Gastrocnemius medialis (tissue), 4 donors: ENCODE measurements around the gene SIK3.

ENCODE experiments used
- CTCF ChIP-seq, 5 experiments: fragments of 450-650 bp in 3 of 5; fragments of 200-600 bp in 2 of 5; sonication (generic) in 2 of 5; IDR thresholded peaks in 4 of 5; conservative IDR thresholded peaks in 1 of 5; 1 replicate in 4 of 5; 2 replicates in 1 of 5; pipeline ENCODE4 v1.5.1; 2016 to 2019; ENCODE audit warnings: antibody characterized with exemption in 5 of 5, mild to moderate bottlenecking in 3 of 5, moderate library complexity in 3 of 5
- POLR2A ChIP-seq, 2 donors: fragments of 450-650 bp; IDR thresholded peaks; one replicate each; pipeline ENCODE4 v1.6.1; 2017; ENCODE audit warnings: antibody characterized with exemption in 2 of 2, mild to moderate bottlenecking in 2 of 2, moderate library complexity in 2 of 2

- no peak for TF ChIP-seq POLR2A (IDR thresholded peaks at IDR 0.05)
- no peak for TF ChIP-seq CTCF (IDR thresholded peaks at IDR 0.05 in 4 of 5, conservative IDR thresholded peaks at IDR 0.05 in 1 of 5)
These were observed 118.0 kb downstream of the SIK3 start for GRCh38 chr11:116980136-116980793.
